Lung (tissue), 12 donors: Measurements from ENCODE around the gene TEX14. TPM values are rescaled to one million over a fixed set of nuclear protein-coding genes. Genes with fewer than 3 reads are reported as not detected.

ENCODE experiments used
- ATAC-seq: fragments of 200-7000 bp; cut with Tn5 transposase; one replicate; pipeline ENCODE4 v1.9.1; 2020; ENCODE audit warnings: moderate number of reproducible peaks; ENCODE audit not compliant: insufficient read depth, low FRiP score
- DNase-seq, 3 donors: peaks; one replicate each; pipeline ENCODE4 v3.0.0-alpha.2; 2013 to 2017
- H3K27ac ChIP-seq, 2 donors: one replicate each; pipeline ENCODE4 v1.5.1; 2013; ENCODE audit warnings: mild to moderate bottlenecking in 2 of 2, moderate library complexity in 2 of 2, control low read depth in 1 of 2, inconsistent platforms in 1 of 2, low read depth in 1 of 2, low read length in 1 of 2
- H3K27me3 ChIP-seq, 3 donors: one replicate each; pipeline ENCODE4 v1.5.1; 2013; ENCODE audit warnings: low read length in 2 of 3; ENCODE audit not compliant: control insufficient read depth in 3 of 3, insufficient read depth in 3 of 3
- H3K36me3 ChIP-seq, 4 donors: one replicate each; pipeline ENCODE4 v1.5.1; 2013; ENCODE audit warnings: low read length in 4 of 4, mild to moderate bottlenecking in 1 of 4, moderate library complexity in 1 of 4; ENCODE audit not compliant: control insufficient read depth in 4 of 4, insufficient read depth in 4 of 4
- H3K4me1 ChIP-seq, 5 donors: one replicate each; pipeline ENCODE4 v1.5.1; 2013; ENCODE audit warnings: low read length in 5 of 5, mild to moderate bottlenecking in 2 of 5, moderate library complexity in 1 of 5; ENCODE audit not compliant: control insufficient read depth in 5 of 5, insufficient read depth in 5 of 5
- H3K4me3 ChIP-seq: one replicate; pipeline ENCODE4 v1.5.1; 2013; ENCODE audit warnings: mild to moderate bottlenecking, control low read depth, moderate library complexity
- H3K9ac ChIP-seq, 2 donors: one replicate each; pipeline ENCODE4 v1.5.1; 2013; ENCODE audit warnings: low read length in 2 of 2, control low read depth in 1 of 2; ENCODE audit not compliant: insufficient read depth in 1 of 2
- H3K9me3 ChIP-seq, 4 donors: one replicate each; pipeline ENCODE4 v1.5.1; 2013; ENCODE audit warnings: low read length in 3 of 4, mild to moderate bottlenecking in 1 of 4, moderate library complexity in 1 of 4; ENCODE audit not compliant: control insufficient read depth in 4 of 4, insufficient read depth in 3 of 4
- WGBS, 2 donors: extraction: QIAGEN DNeasy Blood & Tissue Kit; methylation state at CpG; one replicate each; pipeline ENCODE4 v1.1.7; 2013; 5-methylcytosine and 5-hydroxymethylcytosine counted together
- polyA plus RNA-seq, 2 donors: library from polyadenylated mRNA; stranded (reverse); fragments of 200-250 nt; gene quantifications; one replicate each; pipeline ENCODE4 v1.2.1, GENCODE V29; 2013
- total RNA-seq, 2 donors: library from RNA; depleted of rRNA in 1 of 2; stranded (reverse); fragments of >200 nt in 1 of 2; gene quantifications; one replicate each; pipeline ENCODE4 v1.2.1, GENCODE V29; 2014 to 2021
- TF ChIP-seq, protein P1 (sequence below): IDR thresholded peaks from 2 replicates; pipeline ENCODE4 v1.5.1; 2012; ENCODE audit warnings: mild to moderate bottlenecking; ENCODE audit errors: control extremely low read depth, extremely low read depth
- donor health status: control.
- donor health status: control.
- donor health status: Bipolar disorder and iron deficiency.
- donor health status: healthy.
- donor health status: DM: yes; HTN: yes; CAD: no.

The TEX14 gene
- total and polyA plus RNA-seq, 4 donors = 0.13 to 1.5 (median 0.74) TPM; not detected in 1

DNA sequence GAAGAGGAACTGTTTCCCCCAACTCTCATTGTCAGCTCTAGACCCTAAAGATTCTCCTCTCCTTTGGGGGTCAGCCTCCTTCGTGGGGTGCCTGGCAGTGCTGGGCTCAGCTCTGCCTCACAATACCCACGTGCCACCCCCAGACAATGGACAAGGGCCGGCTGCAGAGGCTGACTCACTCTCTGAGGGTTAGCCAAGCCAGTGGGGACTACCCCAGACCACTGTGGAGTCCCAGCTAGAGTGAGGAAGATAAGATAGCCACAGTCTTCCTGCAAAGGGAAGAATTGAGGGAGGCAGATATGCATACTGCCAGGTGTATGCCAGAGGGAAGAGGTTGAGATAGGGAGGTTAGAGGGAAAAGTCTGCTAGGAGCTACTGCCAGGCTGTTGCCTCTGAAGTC is 163.9 kb downstream of the TEX14 start:
- Histone ChIP-seq H3K36me3 (peaks cover 0 to 2% (median 0%) of the 10 kb centered on the region in 4 donors), H3K9ac (no peak overlapping the region), H3K27me3 (peaks cover 0 to 7% (median 0%) of the 10 kb centered on the region in 3 donors), H3K27ac (peak overlapping the region in 1 of 2 donors; percentile 29), H3K4me3 (no peak overlapping the region), H3K4me1 (peaks cover 0 to 68% (median 16%) of the 10 kb centered on the region in 5 donors), H3K9me3 (no peaks in the 10 kb centered on the region)
- DNase-seq (no peak), ATAC-seq (no peak)
- 55 to 63% methylated on average over 3 of the region's 3 CpGs for WGBS, 2 donors
- TF ChIP-seq, protein P1, sequence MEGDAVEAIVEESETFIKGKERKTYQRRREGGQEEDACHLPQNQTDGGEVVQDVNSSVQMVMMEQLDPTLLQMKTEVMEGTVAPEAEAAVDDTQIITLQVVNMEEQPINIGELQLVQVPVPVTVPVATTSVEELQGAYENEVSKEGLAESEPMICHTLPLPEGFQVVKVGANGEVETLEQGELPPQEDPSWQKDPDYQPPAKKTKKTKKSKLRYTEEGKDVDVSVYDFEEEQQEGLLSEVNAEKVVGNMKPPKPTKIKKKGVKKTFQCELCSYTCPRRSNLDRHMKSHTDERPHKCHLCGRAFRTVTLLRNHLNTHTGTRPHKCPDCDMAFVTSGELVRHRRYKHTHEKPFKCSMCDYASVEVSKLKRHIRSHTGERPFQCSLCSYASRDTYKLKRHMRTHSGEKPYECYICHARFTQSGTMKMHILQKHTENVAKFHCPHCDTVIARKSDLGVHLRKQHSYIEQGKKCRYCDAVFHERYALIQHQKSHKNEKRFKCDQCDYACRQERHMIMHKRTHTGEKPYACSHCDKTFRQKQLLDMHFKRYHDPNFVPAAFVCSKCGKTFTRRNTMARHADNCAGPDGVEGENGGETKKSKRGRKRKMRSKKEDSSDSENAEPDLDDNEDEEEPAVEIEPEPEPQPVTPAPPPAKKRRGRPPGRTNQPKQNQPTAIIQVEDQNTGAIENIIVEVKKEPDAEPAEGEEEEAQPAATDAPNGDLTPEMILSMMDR = no peak

DNA sequence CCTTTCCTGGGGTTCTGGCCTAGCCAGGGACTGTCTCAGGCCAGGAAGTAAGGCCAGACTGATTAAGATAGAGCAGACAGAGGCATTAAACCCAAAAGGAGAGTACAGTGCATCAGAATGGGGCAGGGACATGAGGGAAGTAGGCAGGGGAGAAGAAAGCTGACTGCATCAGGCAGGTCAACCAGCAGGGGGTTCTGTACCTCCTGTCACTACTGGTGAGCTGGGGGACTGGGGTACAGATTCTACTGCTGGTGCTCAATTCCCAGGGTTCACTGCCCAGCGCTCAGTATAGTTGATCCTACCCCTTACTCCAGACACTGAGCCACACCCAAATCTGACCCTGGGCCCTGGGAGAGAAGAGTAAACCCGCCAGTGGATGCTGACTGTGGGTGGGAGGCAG is 164.5 kb downstream of the TEX14 start:
- H3K9me3 ChIP-seq = no peaks in the 10 kb centered on the region
- DNase-seq (no peak), ATAC-seq (no peak)
- H3K36me3 ChIP-seq = peaks cover 0 to 2% (median 0%) of the 10 kb centered on the region in 4 donors
- no peak overlapping the region for H3K4me3 ChIP-seq
- TF ChIP-seq, protein P1 = no peak
- H3K9ac ChIP-seq = no peak overlapping the region
- H3K27me3 ChIP-seq = peaks cover 0 to 3% (median 0%) of the 10 kb centered on the region in 3 donors
- peaks cover 0 to 63% (median 16%) of the 10 kb centered on the region in 5 donors for H3K4me1 ChIP-seq
- H3K27ac ChIP-seq = peak overlapping the region; percentile 5 to 29
- 86 to 93% methylated on average over 2 of the region's 2 CpGs for WGBS, 2 donors

DNA sequence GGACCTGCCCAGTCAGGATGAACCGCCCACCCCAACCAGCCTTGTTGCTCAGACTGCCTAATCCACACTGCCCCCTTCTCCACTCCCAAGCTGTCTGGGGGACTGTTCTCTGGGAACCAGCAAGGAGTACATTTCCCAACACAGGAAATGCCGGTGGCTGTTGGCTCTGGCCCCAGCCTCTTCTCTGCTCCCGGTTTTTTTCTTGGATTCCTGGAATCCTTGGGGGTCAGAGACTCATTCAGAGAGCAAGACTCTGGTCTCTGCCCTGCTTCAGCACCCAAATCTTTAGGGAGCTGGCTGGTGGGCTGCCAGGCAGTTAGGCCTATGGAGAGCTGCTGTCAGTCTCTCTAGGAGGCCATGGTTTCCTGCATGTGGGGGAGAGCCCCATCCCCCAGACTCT is 166.6 kb downstream of the TEX14 start:
- peaks cover 0 to 48% (median 16%) of the 10 kb centered on the region in 5 donors for H3K4me1 ChIP-seq
- H3K9me3 ChIP-seq = no peaks in the 10 kb centered on the region
- ATAC-seq (no peak), DNase-seq (peak; percentile 87 to 95 (median 92))
- TF ChIP-seq, protein P1 = no peak
- peaks cover 0 to 4% (median under 1%) of the 10 kb centered on the region in 4 donors for H3K36me3 ChIP-seq
- H3K9ac ChIP-seq = peak overlapping the region in 1 of 2 donors; percentile 71
- WGBS, 2 donors = 36 to 44% methylated on average over 3 of the region's 3 CpGs
- peak overlapping the region; percentile 71 to 77 for H3K27ac ChIP-seq
- H3K27me3 ChIP-seq = no peaks in the 10 kb centered on the region
- H3K4me3 ChIP-seq = no peak overlapping the region

DNA sequence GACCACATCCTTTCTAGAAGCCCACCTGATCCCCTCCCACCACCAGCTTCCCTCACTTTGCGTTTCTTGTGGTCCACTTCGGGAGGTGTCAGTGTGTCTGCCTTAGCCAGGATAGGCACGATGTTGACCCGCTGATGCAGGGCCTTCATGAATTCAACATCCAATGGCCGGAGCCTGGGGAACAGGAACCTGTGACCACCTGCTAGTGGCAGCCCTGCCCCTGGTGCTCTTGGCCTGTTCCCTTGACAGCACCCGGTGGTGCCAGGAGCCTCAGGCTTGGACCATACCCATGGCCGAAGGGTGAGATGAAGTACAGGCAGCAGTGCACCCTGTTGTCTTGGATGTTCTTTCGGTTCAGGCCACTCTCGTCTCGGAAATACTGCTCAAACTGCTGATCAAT is 170.2 kb downstream of the TEX14 start:
- H3K9me3 ChIP-seq = no peaks in the 10 kb centered on the region
- H3K27ac ChIP-seq = no peak overlapping the region
- no peak overlapping the region for H3K9ac ChIP-seq
- TF ChIP-seq, protein P1 = no peak
- no peaks in the 10 kb centered on the region for H3K27me3 ChIP-seq
- ATAC-seq = no peak
- DNase-seq = no peak
- peaks cover 0 to 33% (median 15%) of the 10 kb centered on the region in 5 donors for H3K4me1 ChIP-seq
- peaks cover 0 to 4% (median under 1%) of the 10 kb centered on the region in 4 donors for H3K36me3 ChIP-seq
- WGBS, 2 donors = 94 to 95% methylated on average over 10 of the region's 10 CpGs
- no peak overlapping the region for H3K4me3 ChIP-seq
